ENCODE measurements around the gene PRR9. TPM values are rescaled to one million over a fixed set of nuclear protein-coding genes. Genes with fewer than 3 reads are reported as not detected.
"Not testable (repeated sequence)": the region's sequence is repeated elsewhere in the genome, so short reads cannot be mapped to it uniquely, and the experiment has no call there.

PRR9 gene
- total and polyA plus RNA-seq, 4 donors = not detected

GRCh38 chr1:153223040-153223891 is 5.9 kb downstream of the PRR9 start:
- H3K4me1 ChIP-seq (ENCODE audit: control insufficient read depth in 1 of 2, insufficient read depth in 2 of 2, low read length in 2 of 2); H3K27ac ChIP-seq (ENCODE audit: low read depth in 1 of 2, low read length in 2 of 2); H3K36me3 ChIP-seq (ENCODE audit: control insufficient read depth in 1 of 2, insufficient read depth in 2 of 2, low read length in 1 of 2); H3K27me3 ChIP-seq (ENCODE audit: control insufficient read depth in 1 of 2, insufficient read depth in 2 of 2, low read length in 1 of 2); H3K9me3 ChIP-seq (ENCODE audit: control insufficient read depth, low read length); H3K4me3 ChIP-seq (ENCODE audit: low read length in 2 of 2): not testable (repeated sequence)
- 45 to 47% methylated on average over 16 of the region's 16 CpGs for WGBS, 2 donors
- DNase-seq (peak; percentile 70 to 81), ATAC-seq (ENCODE audit: low FRiP score) (peak; percentile 87)
- intact Hi-C loops (cut with DNase I) = loop anchor here (5.0 to 10.0 kb wide), 2 partner anchors 351 to 568 kb away; no protein-coding TSS in a partner anchor

GRCh38 chr1:153227810-153228209 is 10.4 kb downstream of the PRR9 start:
- H3K27me3 ChIP-seq (ENCODE audit: control insufficient read depth in 1 of 2, insufficient read depth in 2 of 2, low read length in 1 of 2) = peaks cover 0 to 2% of the 10 kb centered on the region in 2 donors
- no peak overlapping the region for H3K27ac ChIP-seq (ENCODE audit: low read depth in 1 of 2, low read length in 2 of 2)
- WGBS, 2 donors = 71 to 76% methylated on average over 2 of the region's 2 CpGs
- H3K36me3 ChIP-seq (ENCODE audit: control insufficient read depth in 1 of 2, insufficient read depth in 2 of 2, low read length in 1 of 2) = no peaks in the 10 kb centered on the region
- intact Hi-C loops (cut with DNase I) = loop anchor here in 1 of 2 donors (10.0 kb wide), 1 partner anchor 573 kb away; no protein-coding TSS in a partner anchor
- DNase-seq (no peak), ATAC-seq (ENCODE audit: low FRiP score) (no peak)
- no peaks in the 10 kb centered on the region for H3K4me1 ChIP-seq (ENCODE audit: control insufficient read depth in 1 of 2, insufficient read depth in 2 of 2, low read length in 2 of 2)
- H3K4me3 ChIP-seq (ENCODE audit: low read length in 2 of 2) = no peak overlapping the region
- H3K9me3 ChIP-seq (ENCODE audit: control insufficient read depth, low read length) = no peaks in the 10 kb centered on the region

GRCh38 chr1:153228491-153228890 is 11.1 kb downstream of the PRR9 start:
- WGBS, 2 donors = 75 to 83% methylated on average over 1 of the region's 1 CpG
- no peaks in the 10 kb centered on the region for H3K9me3 ChIP-seq (ENCODE audit: control insufficient read depth, low read length)
- H3K4me3 ChIP-seq (ENCODE audit: low read length in 2 of 2) = no peak overlapping the region
- H3K27ac ChIP-seq (ENCODE audit: low read depth in 1 of 2, low read length in 2 of 2) = no peak overlapping the region
- ATAC-seq (ENCODE audit: low FRiP score) = no peak
- H3K4me1 ChIP-seq (ENCODE audit: control insufficient read depth in 1 of 2, insufficient read depth in 2 of 2, low read length in 2 of 2) = no peaks in the 10 kb centered on the region
- intact Hi-C loops (cut with DNase I) = loop anchor here in 1 of 2 donors (10.0 kb wide), 1 partner anchor 574 kb away; no protein-coding TSS in a partner anchor
- no peaks in the 10 kb centered on the region for H3K36me3 ChIP-seq (ENCODE audit: control insufficient read depth in 1 of 2, insufficient read depth in 2 of 2, low read length in 1 of 2)
- no peak for DNase-seq
- peaks cover 0 to 2% of the 10 kb centered on the region in 2 donors for H3K27me3 ChIP-seq (ENCODE audit: control insufficient read depth in 1 of 2, insufficient read depth in 2 of 2, low read length in 1 of 2)

GRCh38 chr1:153229076-153229829 is 11.9 kb downstream of the PRR9 start:
- DNase-seq; H3K27me3 ChIP-seq (ENCODE audit: control insufficient read depth in 1 of 2, insufficient read depth in 2 of 2, low read length in 1 of 2); H3K9me3 ChIP-seq (ENCODE audit: control insufficient read depth, low read length); H3K4me3 ChIP-seq (ENCODE audit: low read length in 2 of 2); H3K4me1 ChIP-seq (ENCODE audit: control insufficient read depth in 1 of 2, insufficient read depth in 2 of 2, low read length in 2 of 2); H3K36me3 ChIP-seq (ENCODE audit: control insufficient read depth in 1 of 2, insufficient read depth in 2 of 2, low read length in 1 of 2); H3K27ac ChIP-seq (ENCODE audit: low read depth in 1 of 2, low read length in 2 of 2): not testable (repeated sequence)
- 46 to 49% methylated on average over 12 of the region's 12 CpGs for WGBS, 2 donors
- intact Hi-C loops (cut with DNase I) = loop anchor here in 1 of 2 donors (10.0 kb wide), 1 partner anchor 574 kb away; no protein-coding TSS in a partner anchor
- ATAC-seq (ENCODE audit: low FRiP score) = peak; percentile 56

- intact Hi-C loops (cut with DNase I) = no loop called here
- ATAC-seq (ENCODE audit: low FRiP score) (no peak), DNase-seq (no peak)
- H3K27me3 ChIP-seq (ENCODE audit: control insufficient read depth in 1 of 2, insufficient read depth in 2 of 2, low read length in 1 of 2) = peaks cover 0 to 2% of the 10 kb centered on the region in 2 donors
- no peaks in the 10 kb centered on the region for H3K9me3 ChIP-seq (ENCODE audit: control insufficient read depth, low read length)
- H3K27ac ChIP-seq (ENCODE audit: low read depth in 1 of 2, low read length in 2 of 2) = no peak overlapping the region
- 85 to 92% methylated on average over 4 of the region's 4 CpGs for WGBS, 2 donors
- no peaks in the 10 kb centered on the region for H3K4me1 ChIP-seq (ENCODE audit: control insufficient read depth in 1 of 2, insufficient read depth in 2 of 2, low read length in 2 of 2)
- H3K4me3 ChIP-seq (ENCODE audit: low read length in 2 of 2) = no peak overlapping the region
- no peaks in the 10 kb centered on the region for H3K36me3 ChIP-seq (ENCODE audit: control insufficient read depth in 1 of 2, insufficient read depth in 2 of 2, low read length in 1 of 2)
Observed at GRCh38 chr1:153231363-153231762, 14.0 kb downstream of the PRR9 start.

GRCh38 chr1:153231785-153232184 is 14.4 kb downstream of the PRR9 start:
- Histone ChIP-seq H3K9me3 (ENCODE audit: control insufficient read depth, low read length) (no peaks in the 10 kb centered on the region), H3K36me3 (ENCODE audit: control insufficient read depth in 1 of 2, insufficient read depth in 2 of 2, low read length in 1 of 2) (no peaks in the 10 kb centered on the region), H3K27me3 (ENCODE audit: control insufficient read depth in 1 of 2, insufficient read depth in 2 of 2, low read length in 1 of 2) (peaks cover 0 to 2% of the 10 kb centered on the region in 2 donors), H3K4me1 (ENCODE audit: control insufficient read depth in 1 of 2, insufficient read depth in 2 of 2, low read length in 2 of 2) (no peaks in the 10 kb centered on the region), H3K4me3 (ENCODE audit: low read length in 2 of 2) (no peak overlapping the region), H3K27ac (ENCODE audit: low read depth in 1 of 2, low read length in 2 of 2) (no peak overlapping the region)
- DNase-seq = no peak
- WGBS, 2 donors = 73 to 87% methylated on average over 2 of the region's 2 CpGs
- no peak for ATAC-seq (ENCODE audit: low FRiP score)
- intact Hi-C loops (cut with DNase I) = no loop called here

- ATAC-seq (ENCODE audit: low FRiP score) (no peak), DNase-seq (no peak)
- H3K4me3 ChIP-seq (ENCODE audit: low read length in 2 of 2) = no peak overlapping the region
- no peak overlapping the region for H3K27ac ChIP-seq (ENCODE audit: low read depth in 1 of 2, low read length in 2 of 2)
- H3K4me1 ChIP-seq (ENCODE audit: control insufficient read depth in 1 of 2, insufficient read depth in 2 of 2, low read length in 2 of 2) = no peaks in the 10 kb centered on the region
- H3K36me3 ChIP-seq (ENCODE audit: control insufficient read depth in 1 of 2, insufficient read depth in 2 of 2, low read length in 1 of 2) = no peaks in the 10 kb centered on the region
- no peaks in the 10 kb centered on the region for H3K9me3 ChIP-seq (ENCODE audit: control insufficient read depth, low read length)
- H3K27me3 ChIP-seq (ENCODE audit: control insufficient read depth in 1 of 2, insufficient read depth in 2 of 2, low read length in 1 of 2) = peaks cover 0 to 2% of the 10 kb centered on the region in 2 donors
- intact Hi-C loops (cut with DNase I) = no loop called here
- 60 to 61% methylated on average over 3 of the region's 3 CpGs for WGBS, 2 donors
Observed at GRCh38 chr1:153232553-153232952, 15.2 kb downstream of the PRR9 start.

GRCh38 chr1:153233448-153233847 is 16.1 kb downstream of the PRR9 start:
- intact Hi-C loops (cut with DNase I) = no loop called here
- H3K4me3 ChIP-seq (ENCODE audit: low read length in 2 of 2) = no peak overlapping the region
- H3K4me1 ChIP-seq (ENCODE audit: control insufficient read depth in 1 of 2, insufficient read depth in 2 of 2, low read length in 2 of 2) = no peaks in the 10 kb centered on the region
- no peaks in the 10 kb centered on the region for H3K36me3 ChIP-seq (ENCODE audit: control insufficient read depth in 1 of 2, insufficient read depth in 2 of 2, low read length in 1 of 2)
- WGBS, 2 donors = 87 to 88% methylated on average over 1 of the region's 1 CpG
- H3K27ac ChIP-seq (ENCODE audit: low read depth in 1 of 2, low read length in 2 of 2) = no peak overlapping the region
- peaks cover 0 to 3% of the 10 kb centered on the region in 2 donors for H3K27me3 ChIP-seq (ENCODE audit: control insufficient read depth in 1 of 2, insufficient read depth in 2 of 2, low read length in 1 of 2)
- ATAC-seq (ENCODE audit: low FRiP score) (no peak), DNase-seq (no peak)
- H3K9me3 ChIP-seq (ENCODE audit: control insufficient read depth, low read length) = no peaks in the 10 kb centered on the region
